Hematopoietic multipotent progenitor cell treated with erythropoietin and hydrocortisone succinate and interleukin-3 and kit ligand, for 6 days (in vitro differentiated cells): ENCODE data around the gene USP11.

ENCODE experiments used
- DNase-seq: peaks from one replicate; pipeline ENCODE4 v3.0.0-alpha.2; 2015

The USP11 gene

DNA sequence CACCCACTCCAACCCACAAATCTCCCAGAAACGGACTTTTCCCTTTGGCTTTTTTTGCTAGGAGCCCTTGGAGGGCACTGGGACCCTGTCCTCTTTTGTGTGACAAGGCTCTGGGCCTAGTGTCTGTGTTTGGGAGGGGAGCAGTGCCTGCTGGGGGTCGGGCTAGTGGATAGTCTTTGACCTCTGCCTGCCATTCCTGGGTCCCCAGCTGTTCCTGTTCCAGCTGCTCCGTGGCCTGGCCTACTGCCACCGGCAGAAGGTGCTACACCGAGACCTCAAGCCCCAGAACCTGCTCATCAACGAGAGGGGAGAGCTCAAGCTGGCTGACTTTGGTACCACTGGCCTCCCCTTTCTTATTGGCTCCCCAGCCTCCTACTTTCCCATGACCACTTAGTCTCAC lies 6.7 kb upstream of the USP11 start:
- no peak for DNase-seq

DNA sequence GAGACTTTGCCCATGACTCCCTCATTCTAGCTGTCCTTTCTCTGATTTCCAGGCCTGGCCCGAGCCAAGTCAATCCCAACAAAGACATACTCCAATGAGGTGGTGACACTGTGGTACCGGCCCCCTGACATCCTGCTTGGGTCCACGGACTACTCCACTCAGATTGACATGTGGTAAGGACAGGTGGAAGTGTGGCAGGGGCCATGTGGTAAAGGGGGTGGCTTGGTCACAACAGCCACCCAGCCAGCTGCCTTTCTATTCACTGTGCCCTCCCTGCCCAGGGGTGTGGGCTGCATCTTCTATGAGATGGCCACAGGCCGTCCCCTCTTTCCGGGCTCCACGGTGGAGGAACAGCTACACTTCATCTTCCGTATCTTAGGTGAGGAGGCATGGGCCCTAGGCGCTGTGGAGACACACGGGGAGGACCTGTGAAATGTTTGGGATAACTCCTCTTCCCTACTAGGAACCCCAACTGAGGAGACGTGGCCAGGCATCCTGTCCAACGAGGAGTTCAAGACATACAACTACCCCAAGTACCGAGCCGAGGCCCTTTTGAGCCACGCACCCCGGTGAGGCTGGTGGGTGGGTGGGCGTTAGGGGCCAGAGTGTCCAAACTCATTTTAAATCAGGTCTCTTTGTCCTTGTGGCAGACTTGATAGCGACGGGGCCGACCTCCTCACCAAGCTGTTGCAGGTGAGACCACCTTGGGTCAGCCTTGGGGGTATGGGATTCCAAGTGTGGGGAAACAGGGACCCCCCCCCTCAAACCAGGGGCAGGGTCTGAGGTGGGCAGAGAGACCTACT lies 6.1 kb upstream of the USP11 start:
- no peak for DNase-seq

DNA sequence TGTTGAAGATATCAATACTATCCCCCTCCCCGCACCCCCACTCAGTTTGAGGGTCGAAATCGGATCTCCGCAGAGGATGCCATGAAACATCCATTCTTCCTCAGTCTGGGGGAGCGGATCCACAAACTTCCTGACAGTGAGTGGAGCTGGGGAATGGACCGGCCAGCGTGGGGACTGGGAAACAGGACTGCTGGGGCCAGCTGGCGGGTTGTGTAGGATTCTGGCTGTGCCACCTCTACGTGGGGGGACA lies 5.5 kb upstream of the USP11 start:
- DNase-seq: no peak

DNA sequence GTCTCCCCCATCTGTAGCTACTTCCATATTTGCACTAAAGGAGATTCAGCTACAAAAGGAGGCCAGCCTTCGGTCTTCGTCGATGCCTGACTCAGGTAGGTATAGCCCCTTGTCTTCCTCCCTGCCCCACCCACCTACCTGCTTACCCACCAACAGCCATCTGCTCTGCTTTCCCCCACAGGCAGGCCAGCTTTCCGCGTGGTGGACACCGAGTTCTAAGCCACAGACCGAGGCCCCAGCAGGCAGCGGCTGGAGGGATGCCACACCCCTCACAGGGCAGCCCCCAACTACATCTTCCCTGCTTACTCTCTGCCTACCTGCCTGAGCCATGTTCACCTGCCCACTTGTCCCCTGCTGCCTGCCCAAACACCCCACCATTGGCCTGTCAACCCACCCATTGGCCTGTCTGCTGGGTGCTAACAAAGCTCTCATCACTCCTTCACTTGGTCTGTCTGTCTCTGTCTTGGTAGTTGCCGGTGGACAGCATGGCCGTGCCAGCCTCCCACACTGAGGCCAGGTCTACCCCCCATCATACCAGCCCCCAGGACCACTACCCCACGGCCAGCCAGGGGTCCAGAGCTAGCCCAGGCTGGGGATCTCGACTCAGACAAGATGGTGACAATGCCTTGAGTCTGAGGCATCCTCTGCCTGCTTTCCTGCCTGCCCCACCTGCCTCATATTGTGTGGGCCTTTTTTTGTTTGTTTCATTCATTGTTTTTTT lies 4.1 kb upstream of the USP11 start:
- DNase-seq: no peak

DNA sequence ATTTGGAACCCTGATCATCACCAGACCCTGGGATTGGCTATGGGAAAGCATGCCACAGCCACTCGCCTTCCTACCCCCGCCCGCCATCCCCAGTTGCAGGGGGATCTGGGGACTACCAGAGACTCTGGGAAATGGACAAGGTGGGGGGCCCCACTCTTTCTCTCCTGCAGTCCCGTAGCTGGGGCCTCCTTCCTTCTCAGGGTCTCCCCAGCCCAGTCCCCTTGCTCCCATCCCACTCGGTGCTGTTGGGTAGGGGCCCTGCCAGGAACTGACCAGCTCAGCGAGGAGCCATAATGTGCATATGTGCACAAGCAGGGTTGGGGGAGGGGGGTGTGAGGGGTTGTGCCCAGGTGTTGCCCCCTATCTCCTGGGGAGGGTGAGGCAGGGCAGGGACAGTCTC lies 3.4 kb upstream of the USP11 start:
- DNase-seq: no peak

DNA sequence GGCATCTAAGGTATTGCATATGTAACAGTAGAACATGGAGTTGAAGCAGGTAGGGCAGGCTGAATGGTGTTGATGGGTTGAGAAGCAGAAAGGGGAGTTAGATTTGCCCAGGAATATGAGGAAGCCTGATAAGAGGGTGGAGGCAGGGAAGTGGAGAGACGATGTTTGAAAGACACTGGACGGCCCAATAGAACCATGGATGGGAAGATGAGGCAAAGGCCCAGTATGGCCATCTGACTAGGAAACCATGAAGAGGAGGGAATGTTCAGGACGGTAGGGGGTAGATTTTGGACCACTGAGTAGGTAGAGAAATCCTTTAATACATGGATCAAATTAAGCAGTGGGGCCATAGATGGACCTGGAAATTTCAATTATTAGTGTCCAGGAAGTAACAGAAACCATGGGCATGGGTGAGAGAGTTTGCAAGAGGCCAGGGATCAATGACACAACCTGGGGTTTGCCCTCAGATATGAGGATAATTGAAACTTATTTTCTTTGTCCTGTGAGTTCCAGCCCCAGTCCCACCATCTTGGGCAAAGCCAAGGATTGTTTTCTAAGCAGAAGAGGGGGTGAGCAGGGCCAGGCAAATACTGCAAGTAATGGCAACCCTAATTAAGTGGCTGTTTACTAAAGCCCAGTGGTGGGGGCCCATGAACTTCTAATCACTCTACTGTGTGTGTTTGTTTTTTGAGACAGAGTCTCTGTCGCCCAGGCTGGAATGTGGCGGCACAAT lies 2.5 kb upstream of the USP11 start:
- no peak for DNase-seq

DNA sequence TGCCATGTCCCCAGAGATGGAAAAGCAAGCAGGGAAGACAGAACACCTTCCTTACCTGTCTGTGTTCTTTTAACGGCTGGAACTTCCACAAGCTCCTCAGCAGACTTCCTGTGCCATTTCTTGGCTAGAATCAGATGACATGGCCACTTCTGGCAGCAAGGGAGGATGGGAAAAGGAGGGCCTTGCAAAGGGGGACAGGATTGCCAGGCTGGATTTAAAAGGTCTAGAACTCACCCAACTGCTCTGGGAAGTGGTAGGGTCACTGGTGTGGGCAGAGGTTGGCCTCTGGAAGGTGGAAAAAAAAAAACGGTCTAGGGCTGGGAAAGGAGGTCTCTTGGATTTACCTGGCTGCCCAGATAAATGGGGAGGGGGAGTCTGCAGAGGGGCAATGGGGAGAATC lies 1.6 kb upstream of the USP11 start:
- no peak for DNase-seq

DNA sequence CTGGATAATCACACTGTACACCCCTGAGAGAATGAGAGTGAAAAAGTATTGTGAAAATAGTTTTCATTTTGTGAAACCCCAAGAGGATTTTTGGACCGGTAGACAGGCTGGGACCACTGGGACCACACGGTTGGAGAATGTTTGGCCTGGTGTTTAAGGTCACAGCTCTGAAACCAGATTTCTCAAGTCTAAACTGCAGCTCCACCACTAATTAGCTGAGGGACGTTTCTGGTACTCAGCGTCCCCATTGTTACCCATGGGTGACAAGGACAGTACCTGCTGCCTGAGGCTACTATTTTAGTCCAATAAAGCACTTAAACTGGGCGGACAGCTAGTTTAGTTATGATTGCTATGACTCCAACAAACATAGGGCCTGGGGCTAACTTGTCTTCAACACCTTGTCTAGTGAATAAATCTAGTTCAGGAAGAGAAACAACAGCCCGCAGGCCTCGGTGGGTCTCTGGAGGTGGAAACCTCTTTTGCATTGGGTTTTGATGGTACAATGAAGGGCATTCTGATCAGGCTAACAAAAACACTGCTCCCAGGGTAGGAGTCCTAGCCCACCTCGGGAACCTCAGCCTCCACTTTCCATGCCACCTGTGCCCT lies 509 bp upstream of the USP11 start:
- DNase-seq: no peak

DNA sequence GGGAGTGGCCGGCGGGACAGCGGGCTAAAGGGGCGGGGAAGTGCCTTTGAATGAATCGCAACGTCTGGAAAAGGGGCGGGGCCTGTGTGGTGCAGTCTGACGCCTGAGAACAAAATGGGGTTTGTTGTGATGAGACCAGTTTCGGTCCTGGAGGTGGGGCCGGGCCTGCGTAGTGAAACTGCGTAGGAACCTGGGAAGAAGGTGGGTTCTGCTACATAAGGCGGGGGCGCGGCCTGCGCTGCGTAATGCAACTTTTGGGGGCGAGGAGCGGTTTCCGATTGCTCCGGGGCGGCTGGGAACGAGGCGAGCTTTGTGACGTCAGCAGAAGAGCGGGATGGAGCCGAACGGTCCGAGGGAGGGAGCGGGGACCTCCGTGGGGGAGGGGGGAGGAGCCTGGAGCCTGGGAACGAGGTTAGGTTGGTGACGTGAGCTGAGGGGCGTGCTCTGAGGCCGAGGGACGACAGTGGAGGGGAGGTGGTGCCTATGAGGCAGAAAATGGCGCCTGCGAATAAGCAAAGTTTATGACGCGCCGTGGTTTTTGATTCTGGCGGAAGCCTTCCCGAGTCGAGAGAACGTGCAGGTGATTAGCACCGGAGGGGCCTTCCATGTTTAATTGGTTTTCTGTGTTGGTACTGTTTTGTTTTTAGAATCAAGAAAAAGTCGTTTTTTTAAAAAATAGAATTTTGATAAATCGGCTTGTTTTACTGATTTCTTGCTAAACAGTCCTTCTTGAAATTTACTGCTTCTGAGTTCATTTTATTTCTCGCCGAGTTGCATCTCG lies 714 bp downstream of the USP11 start:
- DNase-seq: peak; percentile 98

DNA sequence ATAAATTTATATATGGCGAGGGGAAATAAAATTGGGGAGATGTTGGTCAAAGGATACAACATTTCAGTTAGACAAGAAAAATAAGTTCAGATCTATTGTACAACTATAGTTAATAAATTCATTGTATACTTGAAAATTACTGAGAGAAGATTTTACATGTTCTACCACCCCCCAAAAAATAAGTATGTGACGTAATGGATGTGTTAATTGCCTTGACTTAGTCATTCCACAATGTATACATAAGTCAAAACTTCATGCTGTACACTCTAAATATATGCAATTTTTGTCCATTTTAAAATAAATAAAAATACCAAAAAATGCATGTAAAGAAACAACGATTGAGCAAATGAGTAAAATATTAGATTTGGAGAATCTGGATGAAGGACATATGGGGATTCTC lies 1.8 kb downstream of the USP11 start:
- DNase-seq: no peak

DNA sequence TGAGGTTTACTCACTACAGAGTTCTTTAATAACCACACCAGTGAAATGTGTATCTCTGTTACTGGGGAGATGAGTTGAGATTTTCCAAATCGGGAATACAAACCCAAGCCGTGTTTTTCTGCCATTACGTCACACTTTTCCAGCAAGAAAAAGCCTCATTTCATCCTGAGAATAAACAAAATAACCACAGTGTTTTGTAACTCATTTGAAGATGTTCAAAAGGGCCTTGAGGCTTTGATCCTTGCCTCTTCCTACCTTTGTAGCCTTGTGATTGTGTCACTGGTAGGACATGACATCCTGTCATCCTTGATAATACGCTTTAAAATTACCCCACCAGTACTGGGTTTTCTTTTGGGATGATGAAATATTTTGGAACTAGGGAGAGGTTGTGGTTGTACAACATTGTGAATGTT lies 2.9 kb downstream of the USP11 start:
- no peak for DNase-seq

DNA sequence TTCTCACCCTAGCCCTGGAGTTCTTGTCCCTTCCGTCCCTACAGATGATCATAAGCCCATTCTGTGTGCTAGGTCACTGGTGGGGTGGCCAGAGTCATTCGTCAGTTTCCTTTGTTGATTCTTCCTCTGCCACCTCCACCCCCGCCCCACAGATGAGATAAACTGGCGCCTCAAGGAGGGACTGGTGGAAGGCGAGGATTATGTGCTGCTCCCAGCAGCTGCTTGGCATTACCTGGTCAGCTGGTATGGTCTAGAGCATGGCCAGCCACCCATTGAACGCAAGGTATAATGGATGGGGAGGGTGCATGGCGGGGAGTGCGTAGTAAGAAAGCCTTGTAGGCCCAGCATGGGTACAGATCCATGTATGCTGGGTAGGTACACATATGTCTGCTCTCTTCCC lies 6.4 kb downstream of the USP11 start:
- DNase-seq: no peak

DNA sequence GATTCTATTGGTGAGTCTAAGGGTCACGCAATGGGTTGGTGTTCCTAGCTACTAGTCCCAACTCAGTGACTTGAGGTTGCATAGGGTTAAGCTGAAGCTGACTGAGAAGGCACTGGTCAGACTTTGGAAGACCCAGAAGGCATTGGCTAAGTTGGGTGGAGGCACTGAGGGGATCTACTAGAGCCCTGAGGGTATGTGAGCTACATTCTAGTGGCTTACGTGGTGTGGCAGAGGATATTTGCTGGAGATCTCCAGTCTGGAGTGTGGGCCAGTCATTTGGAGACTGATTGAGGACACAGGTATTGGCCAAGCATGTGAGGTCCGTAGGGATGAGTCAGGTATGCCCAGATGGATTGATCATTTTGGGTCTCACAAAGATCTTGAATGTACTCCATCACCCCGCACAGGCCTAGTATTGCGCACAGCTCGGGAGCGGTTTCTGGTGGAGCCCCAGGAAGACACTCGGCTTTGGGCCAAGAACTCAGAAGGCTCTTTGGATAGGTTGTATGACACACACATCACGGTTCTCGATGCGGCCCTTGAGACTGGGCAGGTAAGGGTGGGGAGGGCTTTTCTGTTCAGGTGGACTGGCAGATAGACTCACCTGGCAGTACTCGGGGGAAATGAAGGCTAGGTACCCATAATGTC lies 7.2 kb downstream of the USP11 start:
- no peak for DNase-seq

DNA sequence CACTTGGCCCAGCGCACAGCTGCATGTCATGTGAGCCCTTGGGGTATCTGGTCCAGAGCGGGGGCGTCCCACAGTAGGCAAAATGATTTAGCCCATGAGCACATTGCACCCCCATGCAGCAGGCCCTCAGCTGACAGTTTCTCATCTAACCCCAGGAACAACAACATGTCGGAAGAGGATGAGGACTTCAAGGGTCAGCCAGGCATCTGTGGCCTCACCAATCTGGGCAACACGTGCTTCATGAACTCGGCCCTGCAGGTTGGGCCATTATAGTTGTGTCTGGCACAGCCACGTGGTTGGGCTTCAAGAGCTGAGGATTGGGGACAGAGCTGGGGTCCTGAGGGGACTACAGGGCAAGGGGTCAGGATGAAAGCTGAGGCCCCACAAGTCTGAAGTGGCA lies 7.8 kb downstream of the USP11 start:
- DNase-seq: no peak

DNA sequence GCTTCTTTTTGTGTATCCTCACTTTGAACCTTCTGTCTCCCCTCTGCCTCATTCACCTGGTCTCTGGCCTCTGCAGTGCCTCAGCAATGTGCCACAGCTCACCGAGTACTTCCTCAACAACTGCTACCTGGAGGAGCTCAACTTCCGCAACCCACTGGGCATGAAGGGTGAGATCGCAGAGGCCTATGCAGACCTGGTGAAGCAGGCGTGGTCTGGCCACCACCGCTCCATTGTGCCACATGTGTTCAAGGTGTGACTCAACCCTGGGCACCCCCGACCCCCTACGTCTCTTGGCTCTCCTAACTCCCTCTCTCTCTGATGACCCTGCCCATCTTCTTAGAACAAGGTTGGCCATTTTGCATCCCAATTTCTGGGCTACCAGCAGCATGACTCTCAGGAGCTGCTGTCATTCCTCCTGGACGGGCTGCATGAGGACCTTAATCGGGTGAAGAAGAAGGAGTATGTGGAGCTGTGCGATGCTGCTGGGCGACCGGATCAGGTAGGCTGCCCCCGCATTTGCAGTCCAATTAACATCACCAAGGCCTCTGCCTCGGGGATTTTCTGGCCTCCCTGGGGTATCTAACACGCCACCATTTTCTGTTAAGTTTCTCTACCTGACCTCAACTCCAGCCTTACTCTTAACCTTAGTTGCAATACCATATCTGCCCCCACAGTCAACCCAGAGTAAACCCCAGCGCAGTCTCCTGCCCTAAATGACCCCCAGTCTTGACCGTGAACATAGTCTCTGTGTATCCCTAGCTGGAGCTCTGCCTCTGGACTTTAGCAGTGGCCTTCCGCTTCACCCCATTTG lies 8.6 kb downstream of the USP11 start:
- DNase-seq: no peak

DNA sequence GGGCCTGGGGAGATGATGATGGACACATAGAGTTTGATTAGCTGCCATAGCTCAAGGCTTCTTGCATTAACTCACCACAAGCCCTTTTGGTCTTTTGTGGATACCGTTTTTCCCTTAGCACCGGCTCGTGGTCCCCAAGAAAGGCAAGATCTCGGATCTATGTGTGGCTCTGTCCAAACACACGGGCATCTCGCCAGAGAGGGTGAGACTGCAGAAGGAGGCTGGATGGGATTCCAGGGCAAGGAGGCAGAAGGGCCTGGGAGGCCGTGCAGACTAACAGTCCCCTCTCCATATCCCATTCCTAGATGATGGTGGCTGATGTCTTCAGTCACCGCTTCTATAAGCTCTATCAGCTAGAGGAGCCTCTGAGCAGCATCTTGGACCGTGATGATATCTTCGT lies 9.5 kb downstream of the USP11 start:
- DNase-seq: no peak

DNA sequence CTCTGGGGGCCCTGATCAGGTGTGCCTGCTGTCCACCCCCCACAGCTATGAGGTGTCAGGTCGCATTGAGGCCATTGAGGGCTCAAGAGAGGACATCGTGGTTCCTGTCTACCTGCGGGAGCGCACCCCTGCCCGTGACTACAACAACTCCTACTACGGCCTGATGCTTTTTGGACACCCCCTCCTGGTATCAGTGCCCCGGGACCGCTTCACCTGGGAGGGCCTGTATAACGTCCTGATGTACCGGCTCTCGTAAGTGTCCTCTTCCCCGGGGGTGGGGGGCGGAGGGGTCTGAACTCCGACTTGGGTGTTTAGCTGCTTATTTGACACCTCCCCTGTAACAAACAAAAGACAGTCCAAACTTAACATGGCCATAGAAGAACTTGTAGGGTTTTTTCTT lies 10.5 kb downstream of the USP11 start:
- DNase-seq: no peak

DNA sequence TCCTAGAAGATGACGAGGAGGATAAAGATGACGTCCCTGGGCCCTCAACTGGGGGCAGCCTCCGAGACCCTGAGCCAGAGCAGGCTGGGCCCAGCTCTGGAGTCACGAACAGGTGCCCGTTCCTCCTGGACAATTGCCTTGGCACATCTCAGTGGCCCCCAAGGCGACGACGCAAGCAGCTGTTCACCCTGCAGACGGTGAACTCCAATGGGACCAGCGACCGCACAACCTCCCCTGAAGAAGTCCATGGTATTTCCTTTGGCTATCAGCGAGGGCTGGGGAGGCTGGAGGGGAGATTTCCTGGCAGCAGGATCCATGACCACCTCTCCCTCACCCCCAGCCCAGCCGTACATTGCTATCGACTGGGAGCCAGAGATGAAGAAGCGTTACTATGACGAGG lies 11.9 kb downstream of the USP11 start:
- no peak for DNase-seq

DNA sequence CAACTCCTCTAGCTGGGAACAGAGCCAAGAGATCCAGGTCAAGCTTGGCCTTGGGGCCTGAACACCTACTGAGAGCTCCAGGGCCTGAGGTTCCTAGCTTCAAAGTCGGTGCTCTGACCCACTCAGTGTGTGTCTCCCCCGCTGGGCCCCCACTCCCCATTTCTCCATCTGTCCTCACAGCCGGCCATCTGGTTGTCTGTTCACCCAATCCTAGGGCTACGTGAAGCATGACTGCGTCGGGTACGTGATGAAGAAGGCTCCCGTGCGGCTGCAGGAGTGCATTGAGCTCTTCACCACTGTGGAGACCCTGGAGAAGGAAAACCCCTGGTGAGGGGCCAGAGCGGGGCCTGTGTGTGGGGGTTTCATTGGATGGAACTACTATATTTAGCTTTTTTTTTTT lies 12.3 kb downstream of the USP11 start:
- no peak for DNase-seq

DNA sequence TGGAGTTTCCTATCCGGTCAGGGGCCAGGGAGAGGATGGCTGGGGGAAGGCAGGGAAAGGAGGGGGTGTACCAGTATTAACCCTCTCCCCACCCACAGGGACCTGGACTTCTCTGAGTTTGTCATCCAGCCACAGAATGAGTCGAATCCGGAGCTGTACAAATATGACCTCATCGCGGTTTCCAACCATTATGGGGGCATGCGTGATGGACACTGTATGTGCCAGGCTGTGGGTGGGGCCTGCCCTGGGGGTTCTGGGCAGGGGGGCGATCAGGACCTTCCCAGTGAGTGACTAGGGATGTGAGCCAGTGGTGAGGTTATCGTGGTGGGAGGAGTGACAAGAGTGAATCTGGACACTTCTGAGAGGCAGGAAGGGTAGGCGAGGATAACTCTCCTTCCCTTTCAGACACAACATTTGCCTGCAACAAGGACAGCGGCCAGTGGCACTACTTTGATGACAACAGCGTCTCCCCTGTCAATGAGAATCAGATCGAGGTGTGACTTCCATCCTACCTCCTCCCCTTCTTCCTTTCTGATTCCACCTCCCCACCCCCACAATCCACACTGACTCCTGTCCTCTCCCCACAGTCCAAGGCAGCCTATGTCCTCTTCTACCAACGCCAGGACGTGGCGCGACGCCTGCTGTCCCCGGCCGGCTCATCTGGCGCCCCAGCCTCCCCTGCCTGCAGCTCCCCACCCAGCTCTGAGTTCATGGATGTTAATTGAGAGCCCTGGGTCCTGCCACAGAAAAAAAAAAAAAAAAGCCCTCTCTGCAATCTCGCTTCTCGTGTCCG lies 14.6 kb downstream of the USP11 start:
- no peak for DNase-seq

DNA sequence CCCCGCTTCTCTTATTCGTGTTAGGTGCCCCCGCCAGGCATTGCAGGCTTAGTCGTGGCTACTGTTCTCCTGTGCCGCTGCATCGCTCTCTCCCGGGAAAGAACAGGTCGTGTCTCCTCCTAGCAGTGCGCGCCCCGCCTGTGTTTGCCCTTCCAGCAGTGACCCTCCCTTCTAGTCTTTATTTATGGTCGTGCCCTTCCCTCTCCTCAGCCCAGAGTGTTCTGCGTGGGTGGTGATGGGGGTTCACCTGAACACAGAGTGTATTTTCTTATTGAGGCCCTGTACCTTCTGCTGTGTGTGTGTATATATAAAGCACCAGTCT lies 15.2 kb downstream of the USP11 start:
- no peak for DNase-seq
